MCF 10A (cell line): Measurements from ENCODE around the gene SLC25A3. TPM values are rescaled to one million over a fixed set of nuclear protein-coding genes. Genes with fewer than 3 reads are reported as not detected.
A peak's percentile ranks its signal among the peaks of the same experiment; 100 is the strongest.

ENCODE experiments used
- BruUV-seq: library from RNA; stranded (reverse); fragments of 400-500 nt; replicated peaks from 2 replicates; lab custom pipeline; 2021; lab: Mats Ljungman, UMichigan
- CTCF ChIA-PET: fragments of 300-600 bp; sonication (Branson Sonifier 250); formaldehyde crosslinking; extraction: SDS; loops from one replicate; lab custom pipeline; 2021; ENCODE audit warnings: antibody characterized with exemption, inconsistent platforms; lab: Yijun Ruan, JAX
- POLR2A ChIA-PET: fragments of 300-600, 350-650 bp; sonication (Branson Sonifier 250); formaldehyde crosslinking; extraction: SDS; loops from one replicate; lab custom pipeline; 2020; ENCODE audit warnings: antibody characterized with exemption, inconsistent platforms; lab: Yijun Ruan, JAX
- DNase-seq: peaks from one replicate; pipeline ENCODE4 v3.0.0-alpha.2; 2018; ENCODE audit not compliant: unreplicated experiment
- H3K27ac Mint-ChIP-seq: one replicate; pipeline ENCODE4 v1.8.0; 2022; ENCODE audit warnings: mild to moderate bottlenecking, low read depth, mixed read lengths; ENCODE audit not compliant: unreplicated experiment
- H3K27me3 Mint-ChIP-seq: one replicate; pipeline ENCODE4 v1.8.0; 2022; ENCODE audit warnings: mixed read lengths; ENCODE audit not compliant: insufficient read depth, unreplicated experiment
- H3K36me3 Mint-ChIP-seq: one replicate; pipeline ENCODE4 v1.8.0; 2022; ENCODE audit warnings: mild to moderate bottlenecking, moderate library complexity, mixed read lengths; ENCODE audit not compliant: insufficient read depth, unreplicated experiment
- H3K4me1 Mint-ChIP-seq: one replicate; pipeline ENCODE4 v1.8.0; 2022; ENCODE audit warnings: mixed read lengths; ENCODE audit not compliant: insufficient read depth, unreplicated experiment
- H3K4me3 Mint-ChIP-seq: one replicate; pipeline ENCODE4 v1.8.0; 2022; ENCODE audit warnings: mild to moderate bottlenecking, moderate library complexity, mixed read lengths; ENCODE audit not compliant: unreplicated experiment
- H3K9me3 Mint-ChIP-seq: one replicate; pipeline ENCODE4 v1.8.0; 2022; ENCODE audit warnings: mixed read lengths; ENCODE audit not compliant: unreplicated experiment
- intact Hi-C: fragments of 100-400 bp; cut with micrococcal nuclease; formaldehyde crosslinking; loops from 2 replicates; pipeline ENCODE4 v1.14.1; 2022
- total RNA-seq: library from RNA; stranded (reverse); gene quantifications from 2 replicates; pipeline ENCODE4 v1.2.3, GENCODE V29; 2022
- TF ChIP-seq, protein P1 (sequence below): fragments of 200-600 bp; IDR thresholded peaks from one replicate; pipeline ENCODE4 v1.8.0; 2022; ENCODE audit warnings: antibody characterized with exemption, mild to moderate bottlenecking; ENCODE audit not compliant: unreplicated experiment

The SLC25A3 gene
- total RNA-seq, 1 experiment from 2014 or later, result 694 TPM

GRCh38 chr12:98591209-98591608 lies 2.3 kb upstream of the SLC25A3 start:
- peaks cover 6% of the 10 kb centered on the region for H3K4me1 Mint-ChIP-seq
- H3K36me3 Mint-ChIP-seq, result peaks cover 31% of the 10 kb centered on the region
- H3K4me3 Mint-ChIP-seq, result no peak overlapping the region
- no peaks in the 10 kb centered on the region for H3K27me3 Mint-ChIP-seq
- ChIA-PET CTCF (interaction anchor here (0.6 to 9.6 kb wide), 6 partner anchors 24 to 1115 kb away, joined by 3 to 84 read pairs (median 4); no protein-coding TSS in a partner anchor), POLR2A (interaction anchor here (0.7 to 0.8 kb wide), 2 partner anchors 55 to 75 kb away, joined by 3 to 5 read pairs; no protein-coding TSS in a partner anchor)
- intact Hi-C loops, result no loop called here
- H3K27ac Mint-ChIP-seq, result no peak overlapping the region
- no peaks in the 10 kb centered on the region for H3K9me3 Mint-ChIP-seq
- no peak for DNase-seq
- TF ChIP-seq, protein P1, sequence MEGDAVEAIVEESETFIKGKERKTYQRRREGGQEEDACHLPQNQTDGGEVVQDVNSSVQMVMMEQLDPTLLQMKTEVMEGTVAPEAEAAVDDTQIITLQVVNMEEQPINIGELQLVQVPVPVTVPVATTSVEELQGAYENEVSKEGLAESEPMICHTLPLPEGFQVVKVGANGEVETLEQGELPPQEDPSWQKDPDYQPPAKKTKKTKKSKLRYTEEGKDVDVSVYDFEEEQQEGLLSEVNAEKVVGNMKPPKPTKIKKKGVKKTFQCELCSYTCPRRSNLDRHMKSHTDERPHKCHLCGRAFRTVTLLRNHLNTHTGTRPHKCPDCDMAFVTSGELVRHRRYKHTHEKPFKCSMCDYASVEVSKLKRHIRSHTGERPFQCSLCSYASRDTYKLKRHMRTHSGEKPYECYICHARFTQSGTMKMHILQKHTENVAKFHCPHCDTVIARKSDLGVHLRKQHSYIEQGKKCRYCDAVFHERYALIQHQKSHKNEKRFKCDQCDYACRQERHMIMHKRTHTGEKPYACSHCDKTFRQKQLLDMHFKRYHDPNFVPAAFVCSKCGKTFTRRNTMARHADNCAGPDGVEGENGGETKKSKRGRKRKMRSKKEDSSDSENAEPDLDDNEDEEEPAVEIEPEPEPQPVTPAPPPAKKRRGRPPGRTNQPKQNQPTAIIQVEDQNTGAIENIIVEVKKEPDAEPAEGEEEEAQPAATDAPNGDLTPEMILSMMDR, result no peak
- BruUV-seq, result no TSS peak

DNA sequence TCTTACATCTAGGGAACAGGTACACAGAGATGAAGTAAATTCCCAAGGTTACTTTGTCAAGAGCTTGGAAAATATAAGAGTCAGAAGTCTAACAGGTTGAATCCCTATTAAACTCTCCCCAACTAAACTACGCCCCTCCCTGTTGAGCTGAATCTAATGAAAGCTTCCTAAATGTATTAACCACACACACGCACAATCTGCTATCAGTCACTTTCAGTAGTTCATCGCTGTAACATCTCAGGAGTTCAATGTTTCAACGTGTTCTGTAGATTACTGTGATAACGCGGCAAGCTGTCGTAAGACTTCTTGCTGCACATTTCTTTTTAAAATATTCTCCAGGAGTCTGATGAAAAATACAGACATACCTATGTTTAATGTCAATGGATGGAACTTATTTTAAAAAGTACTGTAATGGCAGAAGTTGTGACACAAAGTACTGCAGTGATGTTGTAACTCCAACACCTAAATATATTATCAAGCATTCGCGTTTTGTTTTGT lies 612 bp upstream of the SLC25A3 start:
- ChIA-PET POLR2A (interaction anchor here (0.6 to 7.4 kb wide), 30 partner anchors 8 to 1674 kb away, joined by 3 to 255 read pairs (median 4); partner anchors contain the start of genes APAF1, DEPDC4, IKBIP and SCYL2), CTCF (interaction anchor here (0.6 to 9.6 kb wide), 12 partner anchors 19 to 1805 kb away, joined by 3 to 84 read pairs (median 4); no protein-coding TSS in a partner anchor)
- intact Hi-C loops, result no loop called here
- BruUV-seq, result TSS peak; percentile 97
- Mint-ChIP-seq H3K36me3 (peaks cover 48% of the 10 kb centered on the region), H3K27ac (peak overlapping the region; percentile 100), H3K4me1 (peaks cover 6% of the 10 kb centered on the region), H3K27me3 (no peaks in the 10 kb centered on the region), H3K9me3 (no peaks in the 10 kb centered on the region), H3K4me3 (peak overlapping the region; percentile 98)
- TF ChIP-seq, protein P1, result no peak
- no peak for DNase-seq

DNA sequence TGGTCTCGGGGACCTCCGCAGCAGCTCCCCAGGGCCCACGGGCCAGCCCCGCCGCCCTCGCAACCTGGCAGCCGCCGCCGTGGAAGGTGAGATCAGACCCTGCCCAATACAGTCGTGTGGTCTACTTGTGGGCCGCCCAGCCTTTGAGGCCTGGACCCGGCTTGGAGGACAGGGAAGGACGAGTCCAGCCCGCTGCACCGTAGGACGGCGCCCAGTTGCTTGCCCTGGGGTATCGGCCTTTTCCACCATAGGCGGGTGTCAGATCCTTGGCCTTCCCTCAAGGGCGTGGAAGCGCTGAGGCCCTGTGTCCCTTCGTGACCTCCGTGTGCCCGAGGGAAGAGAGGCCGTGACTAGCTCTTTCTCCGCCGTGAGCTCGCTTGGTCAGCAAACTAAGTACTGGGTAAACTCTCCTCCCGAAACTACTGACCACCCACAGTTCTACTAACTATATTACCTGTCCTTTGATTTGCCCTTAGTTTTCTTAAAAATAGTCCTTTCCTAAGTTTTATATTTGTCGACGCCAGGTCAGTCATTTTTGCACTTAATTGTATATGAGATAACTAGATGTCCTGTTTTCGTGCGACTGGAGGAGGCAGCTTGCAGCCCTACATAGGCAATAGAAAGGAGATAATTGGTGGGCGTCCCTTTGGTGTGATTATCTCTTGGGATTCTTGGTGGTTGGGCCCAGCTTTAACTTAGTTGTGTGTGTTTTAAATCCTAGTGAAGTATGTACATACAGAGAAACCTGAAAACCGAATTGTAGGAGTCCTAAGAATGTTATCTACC lies 757 bp downstream of the SLC25A3 start:
- TF ChIP-seq, protein P1, result no peak
- POLR2A ChIA-PET, result interaction anchor here (0.7 to 7.4 kb wide), 29 partner anchors 8 to 1673 kb away, joined by 3 to 255 read pairs (median 5); partner anchors contain the start of genes APAF1, DEPDC4, IKBIP and SCYL2
- peak overlapping the region; percentile 100 for H3K27ac Mint-ChIP-seq
- CTCF ChIA-PET, result interaction anchor here (0.6 to 9.6 kb wide), 12 partner anchors 12 to 404 kb away, joined by 3 to 84 read pairs (median 4); partner anchors contain the start of gene IKBIP
- peak overlapping the region; percentile 98 for H3K4me3 Mint-ChIP-seq
- peaks cover 6% of the 10 kb centered on the region for H3K4me1 Mint-ChIP-seq
- BruUV-seq, result no TSS peak
- peaks cover 61% of the 10 kb centered on the region for H3K36me3 Mint-ChIP-seq
- H3K27me3 Mint-ChIP-seq, result no peaks in the 10 kb centered on the region
- intact Hi-C loops, result no loop called here
- DNase-seq, result peak; percentile 28
- no peaks in the 10 kb centered on the region for H3K9me3 Mint-ChIP-seq
